ENCODE results near the gene COX5B.
"Not testable (repeated sequence)": the region's sequence is repeated elsewhere in the genome, so short reads cannot be mapped to it uniquely, and the experiment has no call there.

Gene COX5B

DNA sequence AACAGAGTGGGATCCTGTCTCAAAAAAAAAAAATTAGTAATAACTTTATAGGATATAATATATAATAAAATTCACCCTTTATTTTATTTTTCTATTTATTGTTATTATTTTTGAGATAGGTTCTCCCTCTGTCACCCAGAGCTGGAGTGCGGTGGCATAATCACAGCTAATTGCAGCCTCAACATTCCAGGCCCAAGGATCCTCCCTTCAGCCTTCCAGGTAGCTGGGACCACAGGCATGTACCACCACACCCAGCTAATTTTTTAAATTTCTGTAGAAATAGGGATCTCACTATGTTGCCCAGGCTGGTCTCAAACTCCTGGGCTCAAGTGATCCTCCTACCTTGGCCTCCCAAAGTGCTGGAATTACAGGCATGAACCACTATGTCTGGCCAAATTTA is 24.6 kb downstream of the COX5B start:
- in situ Hi-C loops (cut with MboI; ENCODE audit: low sequenced_read_pairs), result loop anchor here (25.0 kb wide), 1 partner anchor 1608 kb away; no protein-coding TSS in a partner anchor

DNA sequence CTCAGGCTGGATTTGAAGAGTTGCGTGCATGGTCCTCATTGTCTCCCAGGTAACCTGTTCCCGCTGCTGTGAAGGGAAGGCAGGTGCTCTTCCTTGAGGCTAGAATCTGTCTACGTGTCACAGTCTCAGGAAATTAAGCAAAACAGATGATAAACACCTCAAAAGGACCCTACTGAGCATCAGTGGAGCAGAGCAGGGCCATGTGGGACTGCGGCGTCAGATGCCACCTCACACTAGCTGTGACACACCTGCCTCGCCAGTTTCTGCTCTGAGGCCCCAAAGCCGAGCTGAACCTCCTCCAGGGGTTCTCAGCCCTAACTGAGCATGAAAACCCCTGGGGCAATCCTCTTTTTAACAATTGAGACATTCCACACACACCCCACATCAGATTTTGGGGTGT is 25.7 kb downstream of the COX5B start:
- in situ Hi-C loops (cut with MboI; ENCODE audit: low sequenced_read_pairs), result loop anchor here (25.0 kb wide), 1 partner anchor 1609 kb away; no protein-coding TSS in a partner anchor

DNA sequence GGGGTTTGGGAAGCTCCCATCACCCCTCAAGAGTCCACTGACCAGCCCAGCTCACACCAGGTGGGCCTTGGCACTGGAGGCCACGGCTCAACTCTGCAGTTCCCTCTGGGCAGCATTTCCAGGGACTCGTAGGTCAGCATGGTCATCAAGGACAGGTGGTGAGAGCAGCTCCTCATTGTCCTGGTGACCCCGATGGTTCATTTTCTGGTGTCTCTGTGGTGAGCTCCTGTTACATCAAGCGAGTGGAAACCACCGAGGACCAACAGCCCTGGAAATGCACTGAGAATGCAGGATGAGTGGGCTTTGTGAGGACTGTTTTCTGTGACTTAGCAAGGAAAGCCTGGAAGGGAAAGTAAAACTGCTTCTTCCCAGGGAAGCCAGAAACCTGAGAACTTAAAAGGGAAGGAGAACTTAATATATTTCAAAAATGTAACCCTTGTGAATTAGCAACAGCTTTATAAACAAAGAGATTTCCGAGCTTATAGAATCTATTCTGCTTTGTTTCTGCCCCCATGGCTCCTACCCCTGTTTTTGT is 26.8 kb downstream of the COX5B start:
- in situ Hi-C loops (cut with MboI; ENCODE audit: low sequenced_read_pairs), result loop anchor here (25.0 kb wide), 1 partner anchor 1610 kb away; no protein-coding TSS in a partner anchor

DNA sequence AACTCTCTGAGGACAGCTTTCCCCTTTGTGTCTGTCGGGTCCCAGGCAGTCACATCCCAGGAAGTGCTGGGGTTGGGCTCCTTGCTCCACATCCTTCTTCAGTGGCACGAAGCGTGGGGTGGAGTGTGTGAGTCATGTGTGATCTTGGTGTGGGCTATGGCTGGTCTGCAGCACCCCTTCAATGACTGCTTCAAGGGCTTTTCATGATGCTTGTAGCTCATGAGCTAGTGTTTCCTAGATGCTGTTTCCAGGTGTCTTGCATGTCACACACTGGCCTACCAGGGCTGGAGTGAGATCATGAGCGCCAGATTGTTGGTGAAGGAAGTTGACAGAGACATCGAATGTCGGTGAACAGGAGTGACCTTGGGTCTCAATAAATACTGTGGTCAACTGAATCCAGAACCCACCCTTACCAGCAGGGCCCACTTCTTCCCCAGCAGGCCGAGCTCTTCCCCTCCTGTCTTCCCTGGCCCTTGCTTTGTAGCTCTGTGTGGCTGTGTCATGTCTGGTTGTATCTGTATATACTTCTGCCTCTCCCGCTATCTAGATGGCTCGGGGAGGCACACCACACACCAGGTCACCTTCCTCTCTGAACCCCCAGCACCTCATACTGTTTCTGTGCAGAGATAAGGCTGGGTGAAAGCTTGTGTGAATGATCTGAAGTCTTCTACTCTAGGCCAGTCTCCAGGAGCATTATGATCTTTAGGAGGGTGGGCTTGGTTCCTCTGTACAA is 27.5 kb downstream of the COX5B start:
- in situ Hi-C loops (cut with MboI; ENCODE audit: low sequenced_read_pairs), result loop anchor here (25.0 kb wide), 1 partner anchor 1611 kb away; no protein-coding TSS in a partner anchor

DNA sequence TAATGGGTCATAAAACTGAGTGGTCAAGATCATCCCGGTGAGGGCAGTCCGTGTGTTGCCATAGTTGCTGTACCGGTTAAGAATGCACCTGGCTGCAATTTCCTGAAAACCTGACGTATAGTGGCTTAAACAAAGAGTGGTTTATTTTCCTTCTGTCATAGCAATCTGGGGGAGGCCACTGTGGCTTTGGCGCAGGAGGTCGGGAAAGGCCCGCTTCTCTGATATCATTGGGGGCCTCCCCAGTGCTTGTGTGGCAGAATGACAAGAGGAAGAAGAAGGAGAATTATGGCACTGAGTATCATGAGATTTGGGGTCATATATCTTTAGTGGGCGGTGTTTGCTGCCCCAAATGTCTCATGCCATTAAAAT is 28.0 kb downstream of the COX5B start:
- in situ Hi-C loops (cut with MboI; ENCODE audit: low sequenced_read_pairs), result loop anchor here (25.0 kb wide), 1 partner anchor 1612 kb away; no protein-coding TSS in a partner anchor

DNA sequence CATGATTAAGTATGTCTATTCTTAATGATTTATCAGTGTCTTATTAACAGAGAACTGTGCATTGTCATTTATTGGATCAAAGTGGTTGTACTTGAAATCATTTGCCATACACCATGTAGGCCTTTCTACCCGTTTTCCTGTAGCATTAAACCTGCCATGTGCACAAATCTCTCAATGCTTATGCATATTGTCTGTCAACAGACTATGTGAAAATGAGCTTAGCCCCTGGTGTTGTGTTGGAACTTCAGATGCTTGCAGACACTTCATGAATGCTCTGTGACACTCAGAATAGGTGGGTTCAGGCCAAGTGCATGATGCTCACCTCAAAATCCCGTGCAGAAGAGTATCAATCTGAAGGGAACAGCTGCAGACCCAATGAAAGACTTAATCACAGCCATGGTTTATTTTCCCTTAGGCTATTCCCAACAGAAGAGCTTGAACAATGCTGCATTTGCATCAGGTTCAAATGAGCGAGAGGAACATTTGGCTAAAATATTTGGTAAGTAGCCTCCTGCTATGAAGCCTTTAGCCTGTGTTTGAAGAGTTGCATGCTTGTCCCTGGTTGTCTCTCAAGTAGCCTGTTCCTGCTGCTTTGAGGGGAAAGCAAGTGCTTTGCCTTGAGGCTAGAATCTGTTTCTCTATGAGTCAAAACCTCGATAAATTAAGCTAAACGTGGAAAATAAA is 29.7 kb downstream of the COX5B start:
- in situ Hi-C loops (cut with MboI; ENCODE audit: low sequenced_read_pairs), result no loop called here

DNA sequence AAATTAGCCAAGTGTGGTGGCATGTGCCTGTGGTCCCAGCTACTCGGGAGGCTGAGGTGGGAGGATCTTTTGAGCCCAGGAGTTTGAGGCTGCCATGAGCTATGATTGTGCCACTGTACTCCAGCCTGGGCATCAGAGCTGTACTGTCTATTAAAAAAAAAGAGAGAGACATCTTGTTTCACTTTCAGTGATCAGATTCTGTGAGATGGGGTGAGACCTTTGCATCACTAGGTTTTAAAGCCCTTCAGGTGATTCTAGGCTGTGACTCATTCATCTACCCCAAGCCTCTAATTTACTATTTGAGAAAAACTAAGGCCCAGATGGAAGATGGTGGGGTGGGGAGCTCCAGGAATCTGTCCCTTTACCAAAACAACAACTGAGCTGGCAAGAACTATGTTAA is 30.8 kb downstream of the COX5B start:
- in situ Hi-C loops (cut with MboI; ENCODE audit: low sequenced_read_pairs), result no loop called here

DNA sequence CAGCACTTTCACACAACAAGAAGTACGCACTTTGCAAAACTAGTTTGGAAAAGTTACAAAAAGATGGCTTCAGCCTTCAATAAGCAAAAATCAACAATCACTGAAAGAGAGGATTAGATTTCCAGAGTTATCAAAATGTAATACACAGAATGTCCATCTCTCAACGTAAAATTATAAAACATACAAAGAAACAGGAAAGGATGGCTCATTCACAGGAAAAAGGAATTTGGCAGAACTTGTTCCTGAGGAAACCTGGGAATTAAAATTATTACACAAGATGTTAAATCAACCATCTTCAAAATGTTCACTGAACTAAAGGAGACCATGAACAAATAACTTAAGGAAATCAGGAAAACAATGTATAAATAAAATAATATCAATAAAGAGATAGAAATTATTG is 31.6 kb downstream of the COX5B start:
- in situ Hi-C loops (cut with MboI; ENCODE audit: low sequenced_read_pairs), result no loop called here

DNA sequence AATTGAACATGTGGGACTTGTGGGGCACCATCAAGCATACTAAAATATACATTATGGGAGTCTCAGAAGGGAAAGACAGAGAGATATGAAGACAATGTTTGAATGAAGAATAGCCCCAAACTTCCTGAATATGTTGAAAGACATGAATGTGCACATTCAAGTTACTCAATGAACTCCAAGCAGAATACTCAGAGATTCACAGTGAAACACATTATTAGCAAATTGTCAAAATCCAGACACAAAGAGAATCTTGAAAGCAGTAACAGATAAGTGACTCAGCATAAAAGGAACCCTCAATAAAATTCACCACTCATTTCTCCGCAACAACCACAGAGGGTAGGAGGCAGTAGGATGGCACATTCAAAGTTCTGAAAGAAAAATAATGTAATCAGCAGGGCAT is 32.4 kb downstream of the COX5B start:
- in situ Hi-C loops (cut with MboI; ENCODE audit: low sequenced_read_pairs), result no loop called here

DNA sequence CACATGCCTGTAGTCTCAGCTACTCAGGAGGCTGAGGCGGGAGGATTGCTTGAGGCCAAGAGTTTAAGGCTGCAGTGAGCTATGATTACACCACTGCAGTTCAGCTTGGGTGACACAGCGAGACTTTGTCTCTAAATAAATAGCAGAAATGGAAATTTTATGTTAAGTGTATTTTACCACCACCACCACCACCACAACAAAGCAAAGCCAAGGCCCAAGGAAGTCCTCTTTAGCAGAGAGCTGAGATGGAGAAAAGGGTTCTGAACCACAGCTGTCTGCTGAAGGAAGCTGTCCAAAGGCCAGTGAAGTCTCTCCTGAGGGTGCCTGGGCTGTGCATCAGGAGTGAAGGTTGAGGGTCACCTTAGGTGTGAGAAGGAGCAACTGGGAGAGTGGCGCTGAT is 41.4 kb downstream of the COX5B start:
- in situ Hi-C loops (cut with MboI; ENCODE audit: low sequenced_read_pairs), result not testable (repeated sequence)

DNA sequence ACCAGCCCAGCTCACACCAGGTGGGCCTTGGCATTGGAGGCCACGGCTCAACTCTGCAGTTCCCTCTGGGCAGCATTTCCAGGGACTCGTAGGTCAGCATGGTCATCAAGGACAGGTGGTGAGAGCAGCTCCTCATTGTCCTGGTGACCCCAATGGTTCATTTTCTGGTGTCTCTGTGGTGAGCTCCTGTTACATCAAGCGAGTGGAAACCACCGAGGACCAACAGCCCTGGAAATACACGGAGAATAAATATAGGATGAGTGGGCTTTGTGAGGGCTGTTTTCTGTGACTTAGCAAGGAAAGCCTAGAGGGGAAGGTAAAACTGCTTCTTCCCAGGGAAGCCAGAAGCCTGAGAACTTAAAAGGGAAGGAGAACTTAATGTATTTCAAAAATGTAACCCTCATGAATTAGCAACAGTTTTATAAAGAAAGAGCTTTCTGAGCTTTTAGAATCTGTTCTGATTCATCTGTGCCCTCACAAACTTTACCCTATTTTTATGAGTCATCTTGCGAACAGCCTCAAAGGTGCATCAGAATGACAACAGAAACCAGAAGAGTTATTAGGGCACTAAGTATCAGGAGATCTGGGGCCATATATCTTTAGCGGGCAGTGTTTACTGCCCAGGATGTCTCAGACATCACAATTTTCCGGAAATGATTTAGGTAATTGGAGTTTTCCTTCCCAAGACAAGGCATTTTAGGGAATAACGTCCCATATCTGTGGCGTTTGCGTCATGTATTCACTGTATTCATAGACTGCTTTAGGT is 42.4 kb downstream of the COX5B start:
- in situ Hi-C loops (cut with MboI; ENCODE audit: low sequenced_read_pairs), result no loop called here

DNA sequence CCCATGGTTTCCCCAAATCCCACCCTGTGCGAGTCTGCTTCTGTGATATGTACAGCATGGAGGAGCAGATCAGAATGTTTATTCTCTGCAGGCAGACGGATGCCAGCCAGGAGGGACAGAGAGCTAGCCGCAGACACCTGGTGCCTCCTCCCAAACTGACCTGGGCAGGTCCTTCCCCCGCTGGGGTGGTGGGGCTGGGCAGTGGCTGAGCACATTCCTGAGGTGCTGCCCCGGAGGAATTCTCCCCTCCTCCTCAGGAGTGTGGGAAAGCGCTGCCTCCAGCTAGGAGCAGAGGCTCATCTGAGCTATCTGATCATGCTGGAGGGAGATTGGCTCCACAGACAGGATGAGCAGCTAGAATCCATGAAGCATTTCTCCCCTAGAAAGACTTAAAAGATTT is 45.3 kb downstream of the COX5B start:
- in situ Hi-C loops (cut with MboI; ENCODE audit: low sequenced_read_pairs), result no loop called here

DNA sequence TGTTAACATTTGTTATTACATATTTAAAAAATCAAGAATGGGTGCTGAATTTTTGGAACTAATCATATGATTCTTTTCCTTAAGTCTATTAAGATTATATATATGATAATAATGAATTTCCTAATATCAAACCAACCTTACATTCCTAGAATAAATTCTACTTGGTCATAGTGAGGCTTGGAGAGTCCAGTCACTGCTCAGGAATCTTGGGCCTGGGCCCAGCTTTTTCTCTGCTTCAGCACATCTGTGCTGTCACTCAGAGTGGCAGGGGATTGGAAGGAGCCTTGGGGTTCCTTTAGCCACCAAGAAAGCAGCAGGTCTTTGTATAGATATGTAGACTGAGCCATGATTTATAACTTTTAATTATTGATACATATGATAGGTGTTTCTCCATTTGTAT is 47.6 kb downstream of the COX5B start:
- in situ Hi-C loops (cut with MboI; ENCODE audit: low sequenced_read_pairs), result no loop called here

DNA sequence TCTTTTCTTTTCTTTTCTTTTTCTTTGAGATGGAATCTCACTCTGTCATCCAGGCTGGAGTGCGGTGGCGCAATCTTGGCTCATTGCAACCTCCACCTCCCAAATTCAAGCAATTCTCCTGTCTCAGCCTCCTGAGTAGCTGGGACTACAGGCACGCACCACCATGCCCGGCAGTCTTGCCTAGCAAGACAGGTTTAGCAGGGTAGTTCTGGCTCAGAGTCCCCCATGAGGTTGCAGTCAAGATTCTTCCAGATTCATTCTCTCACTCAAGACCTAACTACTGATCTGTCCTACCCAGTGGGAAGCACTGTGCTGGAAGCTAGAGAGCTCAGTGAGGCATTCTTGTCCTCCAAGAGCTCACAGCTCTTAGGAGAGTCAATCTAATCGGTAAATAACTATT is 49.9 kb downstream of the COX5B start:
- in situ Hi-C loops (cut with MboI; ENCODE audit: low sequenced_read_pairs), result no loop called here

DNA sequence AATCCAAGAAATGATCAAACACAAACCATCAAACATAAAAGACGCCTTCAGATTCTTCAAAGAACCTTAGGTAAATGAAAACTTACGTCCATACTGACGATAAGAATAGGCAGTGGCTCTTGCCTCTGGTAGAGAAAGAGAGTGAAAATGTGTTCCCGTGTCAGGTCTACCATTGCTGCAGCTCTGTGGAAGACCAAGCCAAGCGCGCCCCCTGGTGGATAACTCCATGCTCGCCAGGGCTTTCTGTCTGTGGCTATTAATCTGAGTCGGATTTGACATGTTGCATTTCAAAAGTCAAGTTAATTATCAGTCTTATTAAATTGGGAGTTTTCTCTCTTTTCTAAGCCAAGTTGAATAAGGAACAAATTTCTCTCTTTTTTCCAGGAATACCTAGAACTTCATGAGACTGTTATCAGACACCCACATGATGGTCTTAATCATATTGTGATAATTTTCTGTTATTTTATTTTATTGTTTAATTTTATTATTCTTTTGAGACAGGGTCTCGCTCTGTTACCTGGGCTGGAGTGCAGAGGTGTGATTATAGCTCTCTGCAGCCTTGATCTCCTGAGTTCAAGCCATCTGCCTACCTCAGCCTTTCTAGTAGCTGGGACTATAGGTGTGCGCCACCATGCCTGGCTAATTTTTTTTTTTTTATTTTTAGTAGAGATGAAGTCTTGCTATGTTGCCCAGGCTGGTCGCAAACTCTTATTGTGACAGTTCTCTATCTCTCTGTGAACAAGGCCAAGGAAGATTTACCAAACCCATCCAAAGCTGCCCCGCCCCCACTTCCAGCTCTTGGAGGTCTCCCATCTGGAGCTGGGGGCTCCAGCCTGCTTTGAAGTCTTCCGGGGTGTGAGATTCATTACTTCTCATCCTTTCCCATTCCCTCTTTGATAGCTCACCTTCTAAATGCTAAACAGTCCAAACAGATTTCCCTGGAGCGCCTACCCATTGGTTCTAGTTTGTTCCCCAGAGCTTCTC is 51.7 kb downstream of the COX5B start:
- in situ Hi-C loops (cut with MboI; ENCODE audit: low sequenced_read_pairs), result no loop called here

Data from HL-60/S4 treated with phorbol 12-myristate 13-acetate at 8.2 ng/mL for 4 days and 3 days (cell line).